ENCODE results near the gene CNGB1. TPM values are rescaled to one million over a fixed set of nuclear protein-coding genes. Genes with fewer than 3 reads are reported as not detected.
"Not testable (repeated sequence)": the region's sequence is repeated elsewhere in the genome, so short reads cannot be mapped to it uniquely, and the experiment has no call there.

The CNGB1 gene
- total and polyA plus RNA-seq, 8 donors, result 0.08 to 18.0 (median 0.73) TPM; not detected in 5

DNA sequence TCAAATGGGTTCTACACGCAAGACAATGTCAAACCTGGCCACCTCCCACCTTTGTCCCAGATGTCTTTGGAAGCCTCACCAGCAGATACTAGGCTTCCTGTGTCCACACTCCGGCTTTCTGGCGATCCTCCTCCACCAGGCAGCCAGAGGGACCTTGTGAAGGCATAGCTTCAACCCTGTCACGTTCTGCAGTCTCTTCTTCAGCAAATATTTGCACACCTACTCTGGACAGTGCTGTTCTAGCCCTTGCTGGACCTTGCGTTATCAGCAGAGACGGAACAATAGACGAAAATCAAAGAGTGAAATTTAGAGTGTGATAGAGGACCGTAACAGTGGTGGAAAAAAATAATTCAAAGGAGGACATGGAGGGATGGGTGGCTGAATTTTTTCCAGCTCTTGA is 130.1 kb downstream of the CNGB1 start:
- H3K27me3 ChIP-seq, result no peaks in the 10 kb centered on the region
- WGBS, 5 donors, result 43 to 65% (median 53%) methylated on average over 8 of the region's 8 CpGs
- no peak overlapping the region for H3K4me3 ChIP-seq
- TF ChIP-seq, protein P1, sequence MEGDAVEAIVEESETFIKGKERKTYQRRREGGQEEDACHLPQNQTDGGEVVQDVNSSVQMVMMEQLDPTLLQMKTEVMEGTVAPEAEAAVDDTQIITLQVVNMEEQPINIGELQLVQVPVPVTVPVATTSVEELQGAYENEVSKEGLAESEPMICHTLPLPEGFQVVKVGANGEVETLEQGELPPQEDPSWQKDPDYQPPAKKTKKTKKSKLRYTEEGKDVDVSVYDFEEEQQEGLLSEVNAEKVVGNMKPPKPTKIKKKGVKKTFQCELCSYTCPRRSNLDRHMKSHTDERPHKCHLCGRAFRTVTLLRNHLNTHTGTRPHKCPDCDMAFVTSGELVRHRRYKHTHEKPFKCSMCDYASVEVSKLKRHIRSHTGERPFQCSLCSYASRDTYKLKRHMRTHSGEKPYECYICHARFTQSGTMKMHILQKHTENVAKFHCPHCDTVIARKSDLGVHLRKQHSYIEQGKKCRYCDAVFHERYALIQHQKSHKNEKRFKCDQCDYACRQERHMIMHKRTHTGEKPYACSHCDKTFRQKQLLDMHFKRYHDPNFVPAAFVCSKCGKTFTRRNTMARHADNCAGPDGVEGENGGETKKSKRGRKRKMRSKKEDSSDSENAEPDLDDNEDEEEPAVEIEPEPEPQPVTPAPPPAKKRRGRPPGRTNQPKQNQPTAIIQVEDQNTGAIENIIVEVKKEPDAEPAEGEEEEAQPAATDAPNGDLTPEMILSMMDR (IDR thresholded peaks at IDR 0.05), result no peak
- no peak for TF ChIP-seq POLR2AphosphoS5 (IDR thresholded peaks at IDR 0.05)
- TF ChIP-seq EP300 (IDR thresholded peaks at IDR 0.05), result no peak
- no peak for TF ChIP-seq POLR2A (IDR thresholded peaks at IDR 0.05)
- DNase-seq, result no peak
- no peaks in the 10 kb centered on the region for H3K4me1 ChIP-seq
- intact Hi-C loops (cut with DNase I; ENCODE audit: low total_unique reads), result no loop called here
- no peaks in the 10 kb centered on the region for H3K9me3 ChIP-seq
- H3K27ac ChIP-seq, result no peak overlapping the region
- no peaks in the 10 kb centered on the region for H3K36me3 ChIP-seq

DNA sequence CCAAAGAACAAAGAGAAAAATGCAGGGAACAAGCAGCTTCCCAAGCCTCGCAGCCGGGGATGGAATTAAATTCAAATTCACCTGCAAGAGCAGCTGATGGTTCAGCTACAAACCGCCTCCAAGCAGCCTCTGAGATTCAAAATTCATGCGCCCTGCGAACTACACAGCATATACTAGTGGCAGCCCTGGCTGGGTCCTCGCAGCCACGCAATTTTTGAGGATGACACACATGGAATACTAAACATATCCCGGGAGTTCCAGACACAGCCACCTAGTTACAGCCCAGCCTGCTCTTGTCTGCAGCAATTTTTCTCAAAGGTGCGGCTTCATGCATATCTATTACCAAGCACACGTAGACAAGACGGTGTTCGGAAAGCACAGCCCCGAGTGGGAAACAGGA is 132.8 kb downstream of the CNGB1 start:
- 61 to 72% (median 66%) methylated on average over 13 of the region's 13 CpGs for WGBS, 5 donors
- H3K4me1 ChIP-seq, result no peaks in the 10 kb centered on the region
- H3K27me3 ChIP-seq, result peaks cover 0 to 2% (median 0%) of the 10 kb centered on the region in 3 donors
- no peak for DNase-seq
- TF ChIP-seq, protein P1 (IDR thresholded peaks at IDR 0.05), result no peak
- TF ChIP-seq POLR2AphosphoS5 (IDR thresholded peaks at IDR 0.05) (no peak), POLR2A (IDR thresholded peaks at IDR 0.05) (no peak), EP300 (IDR thresholded peaks at IDR 0.05) (no peak)
- H3K9me3 ChIP-seq, result no peaks in the 10 kb centered on the region
- no peak overlapping the region for H3K4me3 ChIP-seq
- H3K36me3 ChIP-seq, result no peaks in the 10 kb centered on the region
- intact Hi-C loops (cut with DNase I; ENCODE audit: low total_unique reads), result no loop called here
- H3K27ac ChIP-seq, result no peak overlapping the region

DNA sequence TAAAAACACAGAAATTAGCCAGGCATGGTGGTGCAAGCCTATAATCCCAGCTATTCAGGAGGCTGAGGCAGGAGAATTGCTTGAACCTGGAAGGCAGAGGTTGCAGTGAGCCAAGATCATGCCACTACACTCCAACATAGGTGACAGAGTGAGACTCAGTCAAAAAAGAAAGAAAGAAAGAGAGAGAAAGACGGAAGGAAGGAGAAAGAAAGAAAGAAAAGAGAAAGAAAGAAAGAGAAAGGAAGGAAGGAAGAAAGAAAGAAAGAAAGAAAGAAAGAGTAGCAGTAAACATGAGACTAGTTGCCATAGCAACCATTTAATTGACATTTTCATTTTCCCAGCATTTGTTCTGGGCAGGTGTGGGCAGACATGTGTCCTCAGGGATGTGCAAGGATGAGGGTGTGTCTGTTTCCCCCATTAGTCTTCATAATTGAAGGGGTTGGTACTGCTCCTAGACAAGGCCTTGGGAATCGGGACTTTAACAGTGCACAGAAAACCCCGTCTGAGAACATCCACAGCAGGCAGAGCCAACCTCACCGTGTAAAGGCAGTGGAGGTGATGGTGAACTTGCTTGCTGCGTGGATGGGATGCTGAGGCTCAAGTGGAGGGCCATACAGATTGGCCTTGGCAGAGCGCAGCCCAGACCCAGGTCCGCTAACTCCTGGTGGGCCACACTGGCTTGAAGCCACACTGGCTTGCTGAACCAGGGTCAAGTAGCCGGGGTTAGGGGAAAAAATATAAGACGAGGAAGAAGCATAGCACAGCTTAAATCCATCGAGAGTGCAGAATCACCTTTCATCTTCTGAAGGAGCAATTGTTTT is 133.4 kb downstream of the CNGB1 start:
- TF ChIP-seq POLR2A (IDR thresholded peaks at IDR 0.05) (no peak), POLR2AphosphoS5 (IDR thresholded peaks at IDR 0.05) (no peak), EP300 (IDR thresholded peaks at IDR 0.05) (no peak)
- TF ChIP-seq, protein P1 (IDR thresholded peaks at IDR 0.05), result no peak
- intact Hi-C loops (cut with DNase I; ENCODE audit: low total_unique reads), result no loop called here
- no peaks in the 10 kb centered on the region for H3K9me3 ChIP-seq
- no peak overlapping the region for H3K27ac ChIP-seq
- DNase-seq, result no peak
- 73 to 84% (median 82%) methylated on average over 10 of the region's 10 CpGs for WGBS, 5 donors
- peaks cover 0 to 2% (median 0%) of the 10 kb centered on the region in 3 donors for H3K27me3 ChIP-seq
- no peaks in the 10 kb centered on the region for H3K4me1 ChIP-seq
- H3K36me3 ChIP-seq, result no peaks in the 10 kb centered on the region
- no peak overlapping the region for H3K4me3 ChIP-seq

DNA sequence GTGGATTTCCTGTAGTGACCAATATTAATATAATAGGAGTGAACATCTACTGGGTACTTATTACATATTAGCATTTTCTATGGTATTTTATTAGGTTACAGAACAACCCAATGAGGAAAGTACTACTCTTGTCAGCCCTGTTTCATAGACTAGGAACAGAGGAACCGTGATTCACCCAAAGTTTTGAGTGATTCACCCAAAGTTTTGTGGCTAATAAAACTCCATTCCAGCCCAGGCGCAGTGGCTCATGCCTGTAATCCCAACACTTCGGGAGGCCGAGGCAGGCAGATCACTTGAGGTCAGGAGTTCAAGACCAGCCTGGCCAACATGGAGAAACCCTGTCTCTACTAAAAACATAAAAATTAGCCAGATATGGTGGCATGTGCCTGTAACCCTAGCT is 135.5 kb downstream of the CNGB1 start:
- intact Hi-C loops (cut with DNase I; ENCODE audit: low total_unique reads); H3K4me1 ChIP-seq; H3K27me3 ChIP-seq; H3K9me3 ChIP-seq; H3K4me3 ChIP-seq; H3K27ac ChIP-seq; H3K36me3 ChIP-seq; DNase-seq: not testable (repeated sequence)
- WGBS, 5 donors, result 84 to 96% (median 89%) methylated on average over 4 of the region's 4 CpGs

DNA sequence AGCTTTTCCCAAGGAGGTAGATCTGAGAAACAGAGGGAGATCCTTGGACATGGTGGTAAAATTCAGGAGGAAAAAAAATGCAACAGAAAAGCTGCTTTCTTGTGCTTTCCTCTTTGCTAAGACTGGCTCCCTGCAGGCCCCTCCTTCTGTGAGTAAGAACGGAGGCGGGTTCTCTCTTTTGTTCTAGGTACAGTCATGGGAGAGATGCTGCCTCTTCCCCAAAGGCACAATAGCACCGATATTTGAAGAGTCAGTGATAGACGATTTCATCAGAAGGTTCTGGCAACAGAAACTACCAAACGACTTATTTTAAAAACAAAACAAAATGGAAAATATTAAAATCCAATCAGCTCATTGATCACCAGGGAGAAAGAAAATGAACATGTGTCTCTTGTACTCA is 136.0 kb downstream of the CNGB1 start:
- intact Hi-C loops (cut with DNase I; ENCODE audit: low total_unique reads), result no loop called here
- no peak for DNase-seq
- peaks cover 0 to 2% (median 0%) of the 10 kb centered on the region in 3 donors for H3K27me3 ChIP-seq
- no peaks in the 10 kb centered on the region for H3K9me3 ChIP-seq
- no peak overlapping the region for H3K27ac ChIP-seq
- H3K4me3 ChIP-seq, result no peak overlapping the region
- 60 to 69% (median 63%) methylated on average over 5 of the region's 5 CpGs for WGBS, 5 donors
- H3K4me1 ChIP-seq, result peaks cover 0 to 2% (median 0%) of the 10 kb centered on the region in 4 donors
- no peak for TF ChIP-seq POLR2A (IDR thresholded peaks at IDR 0.05)
- H3K36me3 ChIP-seq, result no peaks in the 10 kb centered on the region

Other genes starting within 250 kb of the CNGB1 start
- gene KATNB1, start 235.4 kb downstream of the CNGB1 start, total RNA-seq, result 10 to 100 TPM in 4 of 5 donors, 1 to 10 TPM in 1; 6.7 to 58.5 (median 25.7) TPM
- 10 to 100 TPM; 12.7 to 13.5 (median 13.3) TPM for gene KATNB1, start 235.4 kb downstream of the CNGB1 start, polyA plus RNA-seq
- gene KIFC3, start 168.6 kb downstream of the CNGB1 start, total RNA-seq, result 100 to 1,000 TPM in 1 of 5 donors, 10 to 100 TPM in 3, 1 to 10 TPM in 1; 2.3 to 249 (median 40.0) TPM
- gene KIFC3, start 168.6 kb downstream of the CNGB1 start, polyA plus RNA-seq, result 10 to 100 TPM; 21.1 to 46.6 (median 22.1) TPM
- gene ZNF319, start 29.5 kb upstream of the CNGB1 start, total RNA-seq, result 10 to 100 TPM in 1 of 5 donors, 1 to 10 TPM in 3, not detected in 1; 2.4 to 11.0 (median 5.3) TPM
- 1 to 10 TPM; 1.4 to 2.7 (median 2.2) TPM for gene ZNF319, start 29.5 kb upstream of the CNGB1 start, polyA plus RNA-seq
- 10 to 100 TPM in 2 of 5 donors, 1 to 10 TPM in 3; 4.1 to 54.0 (median 8.1) TPM for gene USB1, start 30.3 kb upstream of the CNGB1 start, total RNA-seq
- 10 to 100 TPM; 18.9 to 28.6 (median 28.0) TPM for gene USB1, start 30.3 kb upstream of the CNGB1 start, polyA plus RNA-seq
- 100 to 1,000 TPM in 1 of 5 donors, 10 to 100 TPM in 4; 19.3 to 140 (median 43.3) TPM for gene MMP15, start 54.6 kb upstream of the CNGB1 start, total RNA-seq
- 10 to 100 TPM in 2 of 3 donors, 1 to 10 TPM in 1; 8.1 to 24.0 (median 15.5) TPM for gene MMP15, start 54.6 kb upstream of the CNGB1 start, polyA plus RNA-seq
- 10 to 100 TPM in 4 of 5 donors, under 1 TPM in 1; 0.58 to 81.7 (median 25.1) TPM for gene CFAP20, start 158.3 kb upstream of the CNGB1 start, total RNA-seq
- 10 to 100 TPM; 15.3 to 36.0 (median 22.5) TPM for gene CFAP20, start 158.3 kb upstream of the CNGB1 start, polyA plus RNA-seq
- gene CSNK2A2, start 227.0 kb upstream of the CNGB1 start, total RNA-seq, result 10 to 100 TPM; 13.4 to 83.0 (median 48.3) TPM
- 10 to 100 TPM; 22.8 to 47.2 (median 30.7) TPM for gene CSNK2A2, start 227.0 kb upstream of the CNGB1 start, polyA plus RNA-seq